ENCODE measurements around the gene TMEM143.

TMEM143 gene

GRCh38 chr19:48398375-48399235 is 34.9 kb upstream of the TMEM143 start:
- no peak overlapping the region for H3K27ac ChIP-seq (ENCODE audit: low read depth, low read length)
- TF ChIP-seq CTCF (IDR thresholded peaks at IDR 0.05; ENCODE audit: low read depth, low read length, poor library complexity, severe bottlenecking) = no peak
- no peak for TF ChIP-seq EZH2phosphoT487 (IDR thresholded peaks at IDR 0.05; ENCODE audit: borderline replicate concordance, low read length)

GRCh38 chr19:48398102-48398374 is 34.3 kb upstream of the TMEM143 start:
- H3F3A ChIP-seq (ENCODE audit: control insufficient read depth, insufficient read depth) = 0 out of 2 replicates have a peak, but pooled peaks cover 4% of the 10 kb centered on the region
- H3K4me3 ChIP-seq (ENCODE audit: low read length) = peak overlapping the region; percentile 51
- H3K27me3 ChIP-seq (ENCODE audit: control insufficient read depth, low read length) = peaks cover 51% of the 10 kb centered on the region
- no peak for TF ChIP-seq CTCF (IDR thresholded peaks at IDR 0.05; ENCODE audit: low read depth, low read length, poor library complexity, severe bottlenecking)
- no peaks in the 10 kb centered on the region for H3K36me3 ChIP-seq (ENCODE audit: control insufficient read depth, low read length)
- H3K27ac ChIP-seq (ENCODE audit: low read depth, low read length) = no peak overlapping the region
- peak overlapping the region; percentile 47 for H3K4me2 ChIP-seq (ENCODE audit: low read length)
- H4K20me1 ChIP-seq (ENCODE audit: control insufficient read depth, insufficient read depth, low read depth, low read length) = no peaks in the 10 kb centered on the region
- no peaks in the 10 kb centered on the region for H3K9me2 ChIP-seq (replicated peaks; ENCODE audit: control insufficient read depth, low read length)
- H3K9me3 ChIP-seq (ENCODE audit: control insufficient read depth, insufficient read depth, low read length) = no peaks in the 10 kb centered on the region
- H3K79me2 ChIP-seq (ENCODE audit: control insufficient read depth, low read length) = no peaks in the 10 kb centered on the region
- H3K4me1 ChIP-seq (ENCODE audit: control insufficient read depth, low read length) = peaks cover 34% of the 10 kb centered on the region

More at GRCh38 chr19:48398375-48399235, 34.9 kb upstream of the TMEM143 start:
- Histone ChIP-seq H3K79me2 (ENCODE audit: control insufficient read depth, low read length) (no peaks in the 10 kb centered on the region), H3K4me1 (ENCODE audit: control insufficient read depth, low read length) (peaks cover 34% of the 10 kb centered on the region), H3F3A (ENCODE audit: control insufficient read depth, insufficient read depth) (0 out of 2 replicates have a peak, but pooled peaks cover 4% of the 10 kb centered on the region), H4K20me1 (ENCODE audit: control insufficient read depth, insufficient read depth, low read depth, low read length) (no peaks in the 10 kb centered on the region), H3K4me2 (ENCODE audit: low read length) (peak overlapping the region; percentile 47), H3K9me3 (ENCODE audit: control insufficient read depth, insufficient read depth, low read length) (no peaks in the 10 kb centered on the region), H3K4me3 (ENCODE audit: low read length) (peak overlapping the region; percentile 51), H3K9me2 (replicated peaks; ENCODE audit: control insufficient read depth, low read length) (no peaks in the 10 kb centered on the region), H3K27me3 (ENCODE audit: control insufficient read depth, low read length) (peaks cover 46% of the 10 kb centered on the region), H3K36me3 (ENCODE audit: control insufficient read depth, low read length) (no peaks in the 10 kb centered on the region)

GRCh38 chr19:48397263-48398101 is 33.7 kb upstream of the TMEM143 start:
- TF ChIP-seq CTCF (IDR thresholded peaks at IDR 0.05; ENCODE audit: low read depth, low read length, poor library complexity, severe bottlenecking) (no peak), EZH2phosphoT487 (IDR thresholded peaks at IDR 0.05; ENCODE audit: borderline replicate concordance, low read length) (no peak)
- no peak overlapping the region for H3K27ac ChIP-seq (ENCODE audit: low read depth, low read length)

More at GRCh38 chr19:48397263-48398101, 33.7 kb upstream of the TMEM143 start:
- Histone ChIP-seq H3K79me2 (ENCODE audit: control insufficient read depth, low read length) (no peaks in the 10 kb centered on the region), H3F3A (ENCODE audit: control insufficient read depth, insufficient read depth) (0 out of 2 replicates have a peak, but pooled peaks cover 4% of the 10 kb centered on the region), H3K4me2 (ENCODE audit: low read length) (peak overlapping the region; percentile 47), H3K9me3 (ENCODE audit: control insufficient read depth, insufficient read depth, low read length) (no peaks in the 10 kb centered on the region), H3K4me3 (ENCODE audit: low read length) (peak overlapping the region; percentile 51), H3K4me1 (ENCODE audit: control insufficient read depth, low read length) (peaks cover 34% of the 10 kb centered on the region), H3K36me3 (ENCODE audit: control insufficient read depth, low read length) (no peaks in the 10 kb centered on the region), H4K20me1 (ENCODE audit: control insufficient read depth, insufficient read depth, low read depth, low read length) (no peaks in the 10 kb centered on the region), H3K9me2 (replicated peaks; ENCODE audit: control insufficient read depth, low read length) (no peaks in the 10 kb centered on the region), H3K27me3 (ENCODE audit: control insufficient read depth, low read length) (peaks cover 57% of the 10 kb centered on the region)
